Measurements from ENCODE around the gene CRTAC1.

GRCh38 chr10:97904576-97904975 is 125.8 kb downstream of the CRTAC1 start:
- TF ChIP-seq ZC3H10 (CRISPR knock-in tag; IDR thresholded peaks at IDR 0.05): no peak
- TF ChIP-seq, protein P1, sequence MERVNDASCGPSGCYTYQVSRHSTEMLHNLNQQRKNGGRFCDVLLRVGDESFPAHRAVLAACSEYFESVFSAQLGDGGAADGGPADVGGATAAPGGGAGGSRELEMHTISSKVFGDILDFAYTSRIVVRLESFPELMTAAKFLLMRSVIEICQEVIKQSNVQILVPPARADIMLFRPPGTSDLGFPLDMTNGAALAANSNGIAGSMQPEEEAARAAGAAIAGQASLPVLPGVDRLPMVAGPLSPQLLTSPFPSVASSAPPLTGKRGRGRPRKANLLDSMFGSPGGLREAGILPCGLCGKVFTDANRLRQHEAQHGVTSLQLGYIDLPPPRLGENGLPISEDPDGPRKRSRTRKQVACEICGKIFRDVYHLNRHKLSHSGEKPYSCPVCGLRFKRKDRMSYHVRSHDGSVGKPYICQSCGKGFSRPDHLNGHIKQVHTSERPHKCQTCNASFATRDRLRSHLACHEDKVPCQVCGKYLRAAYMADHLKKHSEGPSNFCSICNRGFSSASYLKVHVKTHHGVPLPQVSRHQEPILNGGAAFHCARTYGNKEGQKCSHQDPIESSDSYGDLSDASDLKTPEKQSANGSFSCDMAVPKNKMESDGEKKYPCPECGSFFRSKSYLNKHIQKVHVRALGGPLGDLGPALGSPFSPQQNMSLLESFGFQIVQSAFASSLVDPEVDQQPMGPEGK (CRISPR knock-in tag; IDR thresholded peaks at IDR 0.05; ENCODE audit: borderline replicate concordance): no peak
- no peak for TF ChIP-seq ARNTL (CRISPR knock-in tag; IDR thresholded peaks at IDR 0.05; ENCODE audit: borderline replicate concordance, low read depth)
- no peak for TF ChIP-seq GLIS3 (CRISPR knock-in tag; IDR thresholded peaks at IDR 0.05)
- no peak for TF ChIP-seq ZFP3 (CRISPR knock-in tag; IDR thresholded peaks at IDR 0.05)
- TF ChIP-seq ZFP30 (CRISPR knock-in tag; IDR thresholded peaks at IDR 0.05): no peak
- no peak for TF ChIP-seq ZNF8 (CRISPR knock-in tag; IDR thresholded peaks at IDR 0.05)
- no peak for TF ChIP-seq ZNF565 (CRISPR knock-in tag; conservative IDR thresholded peaks at IDR 0.05; ENCODE audit: low read depth)
- no peak for TF ChIP-seq CSDC2 (CRISPR knock-in tag; IDR thresholded peaks at IDR 0.05)
- TF ChIP-seq, protein P2, sequence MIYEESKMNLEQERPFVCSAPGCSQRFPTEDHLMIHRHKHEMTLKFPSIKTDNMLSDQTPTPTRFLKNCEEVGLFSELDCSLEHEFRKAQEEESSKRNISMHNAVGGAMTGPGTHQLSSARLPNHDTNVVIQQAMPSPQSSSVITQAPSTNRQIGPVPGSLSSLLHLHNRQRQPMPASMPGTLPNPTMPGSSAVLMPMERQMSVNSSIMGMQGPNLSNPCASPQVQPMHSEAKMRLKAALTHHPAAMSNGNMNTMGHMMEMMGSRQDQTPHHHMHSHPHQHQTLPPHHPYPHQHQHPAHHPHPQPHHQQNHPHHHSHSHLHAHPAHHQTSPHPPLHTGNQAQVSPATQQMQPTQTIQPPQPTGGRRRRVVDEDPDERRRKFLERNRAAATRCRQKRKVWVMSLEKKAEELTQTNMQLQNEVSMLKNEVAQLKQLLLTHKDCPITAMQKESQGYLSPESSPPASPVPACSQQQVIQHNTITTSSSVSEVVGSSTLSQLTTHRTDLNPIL (CRISPR knock-in tag; IDR thresholded peaks at IDR 0.05; ENCODE audit: low read depth): no peak
- no peak for TF ChIP-seq PPARA (CRISPR knock-in tag; IDR thresholded peaks at IDR 0.05; ENCODE audit: borderline replicate concordance)
- no peak for TF ChIP-seq ZNF70 (CRISPR knock-in tag; IDR thresholded peaks at IDR 0.05)

Measured in SK-N-SH treated with all-trans-retinoic acid at 6 μM for 48 hours (cell line).